T-cell (primary cell): Measurements from ENCODE around the gene PRKCZ. TPM values are rescaled to one million over a fixed set of nuclear protein-coding genes. Genes with fewer than 3 reads are reported as not detected.

Source experiments
- ATAC-seq, 4 experiments: fragments of 200-7000 bp in 3 of 4; fragments of 150-1000 bp in 1 of 4; cut with Tn5 transposase; replicated peaks in 1 of 4; 1 replicate in 3 of 4; 2 replicates in 1 of 4; pipeline ENCODE4 v1.10.0; 2021; ENCODE audit warnings: moderate library complexity in 3 of 4, mild to moderate bottlenecking in 2 of 4, moderate number of reproducible peaks in 1 of 4
- CTCF ChIA-PET, 2 donors: fragments of 300-600 bp; sonication (Branson Sonifier 250); formaldehyde crosslinking; loops; one replicate each; lab custom pipeline; 2022; ENCODE audit warnings: antibody characterized with exemption in 2 of 2; lab: Charles Lee
- POLR2A ChIA-PET, 2 donors: fragments of 300-600 bp; sonication (Branson Sonifier 250); formaldehyde crosslinking; loops; one replicate each; lab custom pipeline; 2022; ENCODE audit warnings: antibody characterized with exemption in 2 of 2; lab: Charles Lee
- DNase-seq, 35 experiments: peaks; one replicate each; pipeline versions ENCODE4 v3.0.0 to v3.0.0-alpha.2; 2013 to 2023
- H3K27ac ChIP-seq: one replicate; pipeline ENCODE4 v1.5.1; 2013; ENCODE audit warnings: low read length
- H3K27me3 ChIP-seq, 2 experiments: replicated peaks in 1 of 2; 1 replicate in 1 of 2; 2 replicates in 1 of 2; pipeline versions ENCODE4 v1.6.1 to v1.7.0; 2013; ENCODE audit warnings: low read length in 1 of 2, mixed read lengths in 1 of 2; ENCODE audit not compliant: control insufficient read depth in 2 of 2, insufficient read depth in 2 of 2; ENCODE audit errors: extremely low read depth in 1 of 2
- H3K36me3 ChIP-seq, 2 donors: 1 replicate in 1 of 2; 2 replicates in 1 of 2; pipeline versions ENCODE4 v1.6.1 to v1.7.0; 2013; ENCODE audit warnings: low read length in 1 of 2; ENCODE audit not compliant: control insufficient read depth in 2 of 2, insufficient read depth in 1 of 2; ENCODE audit errors: extremely low read depth in 1 of 2
- H3K4me1 ChIP-seq, 2 experiments: 1 replicate in 1 of 2; 2 replicates in 1 of 2; pipeline versions ENCODE4 v1.6.1 to v1.7.0; 2013; ENCODE audit warnings: low read length in 2 of 2, mixed read lengths in 1 of 2; ENCODE audit not compliant: insufficient read depth in 2 of 2, control insufficient read depth in 1 of 2; ENCODE audit errors: extremely low read depth in 1 of 2
- H3K4me3 ChIP-seq, 2 donors: 1 replicate in 1 of 2; 2 replicates in 1 of 2; pipeline versions ENCODE4 v1.5.1 to v1.7.0; 2013; ENCODE audit warnings: mild to moderate bottlenecking in 2 of 2, low read length in 1 of 2, moderate library complexity in 1 of 2; ENCODE audit not compliant: control insufficient read depth in 1 of 2; ENCODE audit errors: extremely low read depth in 1 of 2
- H3K9me3 ChIP-seq: 2 replicates; pipeline ENCODE4 v1.7.0; 2013
- H3K27ac Mint-ChIP-seq, 2 donors: one replicate each; pipeline ENCODE4 v1.8.0; 2020 to 2021; ENCODE audit warnings: mild to moderate bottlenecking in 2 of 2, mixed read lengths in 2 of 2
- H3K27me3 Mint-ChIP-seq, 2 donors: one replicate each; pipeline ENCODE4 v1.8.0; 2021 to 2022; ENCODE audit warnings: mixed read lengths in 2 of 2
- H3K36me3 Mint-ChIP-seq: one replicate; pipeline ENCODE4 v1.8.0; 2021; ENCODE audit warnings: mixed read lengths
- H3K4me1 Mint-ChIP-seq, 3 donors: one replicate each; pipeline ENCODE4 v1.8.0; 2020 to 2022; ENCODE audit warnings: mixed read lengths in 3 of 3, mild to moderate bottlenecking in 1 of 3
- H3K4me3 Mint-ChIP-seq, 3 donors: one replicate each; pipeline ENCODE4 v1.8.0; 2020 to 2022; ENCODE audit warnings: mild to moderate bottlenecking in 3 of 3, mixed read lengths in 3 of 3, moderate library complexity in 3 of 3
- H3K9me3 Mint-ChIP-seq, 3 donors: one replicate each; pipeline ENCODE4 v1.8.0; 2020 to 2022; ENCODE audit warnings: mixed read lengths in 3 of 3
- WGBS: methylation state at CpG from one replicate; pipeline ENCODE4 v1.1.5; 2013; ENCODE audit warnings: missing lambda C conversion rate; ENCODE audit not compliant: insufficient coverage; 5-methylcytosine and 5-hydroxymethylcytosine counted together
- total RNA-seq, 35 experiments: library from RNA in 6 of 35; stranded (reverse) in 6 of 35; fragments of 120-200 nt in 1 of 35; gene quantifications; one replicate each; pipeline versions ENCODE4 v1.2.1 to v1.2.4 and lab custom pipeline; 2013 to 2026

PRKCZ gene
- total RNA-seq, 5 donors from 2014 or later (not counting 1 experiment from before 2014, with no cell fraction given) = 27.5 to 36.9 (median 31.0) TPM

GRCh38 chr1:2154022-2154421, 103.8 kb downstream of the PRKCZ start:
- Histone ChIP-seq H3K27ac (no peak overlapping the region), H3K36me3 (peaks cover 0 to 8% of the 10 kb centered on the region in 2 donors), H3K9me3 (no peaks in the 10 kb centered on the region), H3K27me3 (no peaks in the 10 kb centered on the region), H3K4me3 (no peak overlapping the region), H3K4me1 (peaks cover 26 to 46% of the 10 kb centered on the region in 2 experiments)
- H3K27ac Mint-ChIP-seq = no peak overlapping the region
- CTCF ChIA-PET = no interaction called here
- H3K9me3 Mint-ChIP-seq = peaks cover 0 to 7% (median 0%) of the 10 kb centered on the region in 3 donors
- POLR2A ChIA-PET = no interaction called here
- no peak overlapping the region for H3K4me3 Mint-ChIP-seq
- H3K27me3 Mint-ChIP-seq = no peaks in the 10 kb centered on the region
- 95% methylated on average over 16 of the region's 21 CpGs for WGBS
- peaks cover 34% of the 10 kb centered on the region for H3K36me3 Mint-ChIP-seq
- DNase-seq (no peak), ATAC-seq (no peak)
- H3K4me1 Mint-ChIP-seq = peaks cover 23 to 25% (median 23%) of the 10 kb centered on the region in 3 donors

GRCh38 chr1:2155147-2155598, 105.0 kb downstream of the PRKCZ start:
- Histone ChIP-seq H3K27me3 (no peaks in the 10 kb centered on the region), H3K4me3 (no peak overlapping the region), H3K9me3 (no peaks in the 10 kb centered on the region), H3K27ac (no peak overlapping the region), H3K36me3 (peaks cover 0 to 11% of the 10 kb centered on the region in 2 donors), H3K4me1 (peaks cover 21 to 37% of the 10 kb centered on the region in 2 experiments)
- no peak overlapping the region for H3K27ac Mint-ChIP-seq
- DNase-seq (no peak), ATAC-seq (no peak)
- H3K9me3 Mint-ChIP-seq = peaks cover 0 to 7% (median 0%) of the 10 kb centered on the region in 3 donors
- H3K27me3 Mint-ChIP-seq = no peaks in the 10 kb centered on the region
- ChIA-PET CTCF (no interaction called here), POLR2A (no interaction called here)
- WGBS = 98% methylated on average over 10 of the region's 10 CpGs
- no peak overlapping the region for H3K4me3 Mint-ChIP-seq
- H3K4me1 Mint-ChIP-seq = peaks cover 23 to 25% (median 23%) of the 10 kb centered on the region in 3 donors
- H3K36me3 Mint-ChIP-seq = peaks cover 39% of the 10 kb centered on the region

- H3K27me3 ChIP-seq = no peaks in the 10 kb centered on the region
- H3K4me1 ChIP-seq = peaks cover 16 to 36% of the 10 kb centered on the region in 2 experiments
- peaks cover 0 to 11% of the 10 kb centered on the region in 2 donors for H3K36me3 ChIP-seq
- Mint-ChIP-seq H3K9me3 (peaks cover 0 to 7% (median 0%) of the 10 kb centered on the region in 3 donors), H3K4me3 (no peak overlapping the region), H3K36me3 (peaks cover 39% of the 10 kb centered on the region), H3K27ac (no peak overlapping the region), H3K4me1 (peaks cover 19 to 23% (median 19%) of the 10 kb centered on the region in 3 donors), H3K27me3 (no peaks in the 10 kb centered on the region)
- no peak for DNase-seq
- CTCF ChIA-PET = interaction anchor here in 1 of 2 donors (0.5 kb wide), 1 partner anchor 16 kb away, joined by 4 read pairs; no protein-coding TSS in a partner anchor
- ATAC-seq = no peak
- no peak overlapping the region for H3K27ac ChIP-seq
- no peak overlapping the region for H3K4me3 ChIP-seq
- H3K9me3 ChIP-seq = no peaks in the 10 kb centered on the region
- 96% methylated on average over 4 of the region's 6 CpGs for WGBS
- POLR2A ChIA-PET = no interaction called here
Measured at GRCh38 chr1:2155788-2156187, 105.6 kb downstream of the PRKCZ start.

- Mint-ChIP-seq H3K36me3 (peaks cover 37% of the 10 kb centered on the region), H3K9me3 (peaks cover 0 to 7% (median 0%) of the 10 kb centered on the region in 3 donors), H3K27me3 (no peaks in the 10 kb centered on the region), H3K27ac (no peak overlapping the region), H3K4me1 (peaks cover 11 to 18% (median 12%) of the 10 kb centered on the region in 3 donors), H3K4me3 (no peak overlapping the region)
- no peaks in the 10 kb centered on the region for H3K9me3 ChIP-seq
- ATAC-seq (no peak), DNase-seq (no peak)
- CTCF ChIA-PET = no interaction called here
- POLR2A ChIA-PET = interaction anchor here in 1 of 2 donors (0.7 kb wide), 1 partner anchor 405 kb away, joined by 8 read pairs; no protein-coding TSS in a partner anchor
- no peaks in the 10 kb centered on the region for H3K27me3 ChIP-seq
- 83% methylated on average over 5 of the region's 9 CpGs for WGBS
- H3K4me1 ChIP-seq = peaks cover 12 to 27% of the 10 kb centered on the region in 2 experiments
- H3K27ac ChIP-seq = no peak overlapping the region
- peaks cover 0 to 11% of the 10 kb centered on the region in 2 donors for H3K36me3 ChIP-seq
- H3K4me3 ChIP-seq = no peak overlapping the region
Measured at GRCh38 chr1:2156866-2157265, 106.7 kb downstream of the PRKCZ start.

- Mint-ChIP-seq H3K27me3 (no peaks in the 10 kb centered on the region), H3K4me3 (no peak overlapping the region), H3K36me3 (peaks cover 35% of the 10 kb centered on the region), H3K9me3 (peaks cover 0 to 7% (median 0%) of the 10 kb centered on the region in 3 donors), H3K27ac (no peak overlapping the region), H3K4me1 (peaks cover 11 to 18% (median 13%) of the 10 kb centered on the region in 3 donors)
- H3K4me1 ChIP-seq = peaks cover 4 to 22% of the 10 kb centered on the region in 2 experiments
- H3K36me3 ChIP-seq = peaks cover 0 to 11% of the 10 kb centered on the region in 2 donors
- no peak overlapping the region for H3K27ac ChIP-seq
- CTCF ChIA-PET = interaction anchor here in 1 of 2 donors (0.8 kb wide), 1 partner anchor 16 kb away, joined by 3 read pairs; no protein-coding TSS in a partner anchor
- ATAC-seq (no peak), DNase-seq (no peak)
- no peak overlapping the region for H3K4me3 ChIP-seq
- H3K27me3 ChIP-seq = no peaks in the 10 kb centered on the region
- WGBS = 93% methylated on average over 19 of the region's 19 CpGs
- no peaks in the 10 kb centered on the region for H3K9me3 ChIP-seq
- POLR2A ChIA-PET = no interaction called here
Measured at GRCh38 chr1:2157856-2158255, 107.6 kb downstream of the PRKCZ start.

- H3K36me3 Mint-ChIP-seq = peaks cover 39% of the 10 kb centered on the region
- H3K27ac Mint-ChIP-seq = no peak overlapping the region
- Histone ChIP-seq H3K4me3 (no peak overlapping the region), H3K4me1 (peaks cover 2 to 22% of the 10 kb centered on the region in 2 experiments), H3K27ac (no peak overlapping the region), H3K36me3 (peaks cover 0 to 11% of the 10 kb centered on the region in 2 donors), H3K27me3 (no peaks in the 10 kb centered on the region), H3K9me3 (no peaks in the 10 kb centered on the region)
- ATAC-seq (no peak), DNase-seq (no peak)
- POLR2A ChIA-PET = no interaction called here
- CTCF ChIA-PET = interaction anchor here in 1 of 2 donors (0.8 kb wide), 1 partner anchor 17 kb away, joined by 3 read pairs; no protein-coding TSS in a partner anchor
- H3K9me3 Mint-ChIP-seq = peaks cover 0 to 7% (median 0%) of the 10 kb centered on the region in 3 donors
- H3K4me3 Mint-ChIP-seq = no peak overlapping the region
- H3K27me3 Mint-ChIP-seq = no peaks in the 10 kb centered on the region
- H3K4me1 Mint-ChIP-seq = peaks cover 9 to 20% (median 13%) of the 10 kb centered on the region in 3 donors
- WGBS = 90% methylated on average over 11 of the region's 16 CpGs
Measured at GRCh38 chr1:2158272-2158671, 108.1 kb downstream of the PRKCZ start.
